H1 (cell line): ENCODE data around the gene FKRP.

Experiments used
- CBX5 ChIP-seq: fragments of 300-800, 300-1000 bp; sonication (generic); IDR thresholded peaks from 2 replicates; pipeline ENCODE4 v1.7.1; 2016; ENCODE audit warnings: antibody characterized with exemption, low read length, low read depth
- PHF8 ChIP-seq: fragments of 200-600 bp; sonication (generic); conservative IDR thresholded peaks from 2 replicates; pipeline ENCODE4 v1.7.1; 2012; ENCODE audit warnings: low read depth, mild to moderate bottlenecking, inconsistent platforms, low read length, moderate library complexity
- POLR2A ChIP-seq, 2 experiments: IDR thresholded peaks; 1 replicate in 1 of 2; 2 replicates in 1 of 2; pipeline ENCODE4 v1.6.1; 2011; ENCODE audit warnings: low read depth in 2 of 2, low read length in 2 of 2, mild to moderate bottlenecking in 2 of 2; ENCODE audit errors: control extremely low read depth in 1 of 2
- SIX5 ChIP-seq: IDR thresholded peaks from 2 replicates; pipeline ENCODE4 v1.6.1; 2011; ENCODE audit warnings: mild to moderate bottlenecking, low read depth, low read length
- SRF ChIP-seq: IDR thresholded peaks from 2 replicates; pipeline ENCODE4 v1.6.1; 2011; ENCODE audit warnings: mild to moderate bottlenecking, low read depth, low read length, moderate library complexity
- TCF12 ChIP-seq: IDR thresholded peaks from 2 replicates; pipeline ENCODE4 v1.6.1; 2011; ENCODE audit warnings: low read depth, mild to moderate bottlenecking, low read length
- TF ChIP-seq, protein P1 (sequence below), 3 experiments: IDR thresholded peaks; 1 replicate in 2 of 3; 2 replicates in 1 of 3; pipeline versions ENCODE4 v1.5.1 to v1.6.1; 2011; ENCODE audit warnings: low read length in 3 of 3, mild to moderate bottlenecking in 3 of 3, inconsistent platforms in 2 of 3, low read depth in 1 of 3, moderate library complexity in 1 of 3; ENCODE audit not compliant: insufficient read depth in 1 of 3; ENCODE audit errors: control extremely low read depth in 1 of 3

DNA sequence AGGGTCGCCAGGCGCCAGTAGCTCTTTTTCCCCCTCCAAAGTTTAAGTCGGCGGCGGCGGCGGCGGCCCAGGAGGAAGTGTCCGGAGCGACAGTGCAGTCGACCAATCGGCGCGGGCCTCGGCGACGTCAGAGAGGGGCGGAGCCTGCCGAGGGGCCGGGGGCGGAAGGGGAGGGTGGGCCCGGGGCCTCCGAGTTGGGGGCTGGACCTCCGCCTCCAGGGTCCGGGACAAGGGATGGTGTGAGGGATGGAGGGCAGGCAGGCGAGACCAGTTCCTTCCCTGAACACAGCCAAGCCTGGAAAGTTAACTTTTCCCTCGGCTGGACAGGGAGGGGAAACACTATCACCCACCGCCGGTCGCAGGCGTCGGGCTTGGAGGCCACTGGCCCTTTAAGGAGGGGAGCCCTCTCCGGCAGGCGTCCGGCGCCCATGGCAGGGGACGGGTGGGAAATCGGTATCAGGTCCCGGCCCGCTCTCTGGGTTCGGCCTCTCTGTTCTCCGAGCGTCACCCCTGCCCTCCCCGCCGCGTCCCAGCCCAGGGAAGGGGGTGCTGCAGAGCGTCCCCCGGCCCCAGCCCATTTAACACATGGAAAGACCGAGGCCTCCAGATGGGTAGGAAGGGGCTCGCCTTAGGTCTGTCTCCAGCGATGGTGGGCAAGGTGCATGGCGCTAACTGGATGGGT lies 28.7 kb upstream of the FKRP start, which contains the start of gene PRKD2:
- no peak for TF ChIP-seq TCF12
- peak in 1 of 2 experiments; percentile 66; a peak in 2 of 3 replicates for TF ChIP-seq POLR2A (IDR thresholded peaks at IDR 0.05; ENCODE audit: control extremely low read depth in 1 of 2, low read depth in 2 of 2, low read length in 2 of 2)
- TF ChIP-seq PHF8 = peak; percentile 65; the same call in 1 of the 2 replicates
- TF ChIP-seq CBX5 = no peak
- TF ChIP-seq, protein P1, sequence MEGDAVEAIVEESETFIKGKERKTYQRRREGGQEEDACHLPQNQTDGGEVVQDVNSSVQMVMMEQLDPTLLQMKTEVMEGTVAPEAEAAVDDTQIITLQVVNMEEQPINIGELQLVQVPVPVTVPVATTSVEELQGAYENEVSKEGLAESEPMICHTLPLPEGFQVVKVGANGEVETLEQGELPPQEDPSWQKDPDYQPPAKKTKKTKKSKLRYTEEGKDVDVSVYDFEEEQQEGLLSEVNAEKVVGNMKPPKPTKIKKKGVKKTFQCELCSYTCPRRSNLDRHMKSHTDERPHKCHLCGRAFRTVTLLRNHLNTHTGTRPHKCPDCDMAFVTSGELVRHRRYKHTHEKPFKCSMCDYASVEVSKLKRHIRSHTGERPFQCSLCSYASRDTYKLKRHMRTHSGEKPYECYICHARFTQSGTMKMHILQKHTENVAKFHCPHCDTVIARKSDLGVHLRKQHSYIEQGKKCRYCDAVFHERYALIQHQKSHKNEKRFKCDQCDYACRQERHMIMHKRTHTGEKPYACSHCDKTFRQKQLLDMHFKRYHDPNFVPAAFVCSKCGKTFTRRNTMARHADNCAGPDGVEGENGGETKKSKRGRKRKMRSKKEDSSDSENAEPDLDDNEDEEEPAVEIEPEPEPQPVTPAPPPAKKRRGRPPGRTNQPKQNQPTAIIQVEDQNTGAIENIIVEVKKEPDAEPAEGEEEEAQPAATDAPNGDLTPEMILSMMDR (IDR thresholded peaks at IDR 0.05; ENCODE audit: control extremely low read depth in 1 of 3, insufficient read depth in 1 of 3, low read depth in 1 of 3, low read length in 3 of 3) = no peak
- no peak for TF ChIP-seq SIX5
- no peak for TF ChIP-seq SRF
